GM21529 (cell line): ENCODE results near the gene MPO.

ENCODE experiments used
- ATAC-seq: cut with Tn5 transposase; IDR thresholded peaks from one replicate; pipeline ENCODE4 v1.9.1; 2021; ENCODE audit not compliant: unreplicated experiment

The MPO gene

GRCh38 chr17:58279736-58280479 is 827 bp downstream of the MPO start:
- ATAC-seq = no peak

- no peak for ATAC-seq
These were observed 1.6 kb downstream of the MPO start for GRCh38 chr17:58279016-58279711.

GRCh38 chr17:58278661-58279015 is 2.1 kb downstream of the MPO start:
- ATAC-seq = no peak

- ATAC-seq = no peak
These were observed 2.7 kb downstream of the MPO start for GRCh38 chr17:58277802-58278595.

- no peak for ATAC-seq
These were observed 3.5 kb downstream of the MPO start for GRCh38 chr17:58277107-58277801.

GRCh38 chr17:58276423-58276822 is 4.3 kb downstream of the MPO start:
- no peak for ATAC-seq

GRCh38 chr17:58275417-58275816 is 5.3 kb downstream of the MPO start:
- ATAC-seq = no peak

- ATAC-seq = no peak
These were observed 7.2 kb downstream of the MPO start for GRCh38 chr17:58273453-58274104.

GRCh38 chr17:58272367-58273280 is 8.1 kb downstream of the MPO start:
- ATAC-seq = no peak

GRCh38 chr17:58271216-58271931 is 9.4 kb downstream of the MPO start:
- ATAC-seq = no peak

GRCh38 chr17:58270476-58271215 is 10.1 kb downstream of the MPO start:
- no peak for ATAC-seq

- ATAC-seq = no peak
These were observed 11.0 kb downstream of the MPO start for GRCh38 chr17:58269557-58270291.

GRCh38 chr17:58268774-58269556 is 11.8 kb downstream of the MPO start:
- no peak for ATAC-seq

- ATAC-seq = no peak
These were observed 12.4 kb downstream of the MPO start for GRCh38 chr17:58268326-58268725.

GRCh38 chr17:58267347-58268324 is 13.1 kb downstream of the MPO start:
- ATAC-seq = no peak
